HepG2 (cell line): ENCODE data around the gene SHISA5. TPM values are rescaled to one million over a fixed set of nuclear protein-coding genes. Genes with fewer than 3 reads are reported as not detected.

Experiments used
- ATAD3A ChIP-seq: sonication (generic); formaldehyde crosslinking; IDR thresholded peaks from 2 replicates; pipeline ENCODE4 v1.4.0; 2020; ENCODE audit warnings: missing genetic modification reagents
- DNMT3B ChIP-seq: conservative IDR thresholded peaks from 2 replicates; pipeline ENCODE4 v1.6.1; 2016; ENCODE audit warnings: missing biosample characterization, control low read depth
- GMEB2 ChIP-seq: IDR thresholded peaks from 2 replicates; pipeline ENCODE4 v1.6.1; 2016; ENCODE audit warnings: missing biosample characterization, missing genetic modification reagents, low read depth
- KLF11 ChIP-seq: IDR thresholded peaks from 2 replicates; pipeline ENCODE4 v1.6.1; 2016; ENCODE audit warnings: missing compliant biosample characterization
- POLR2AphosphoS5 ChIP-seq: IDR thresholded peaks from 2 replicates; pipeline ENCODE4 v1.6.1; 2012; ENCODE audit warnings: low read depth, low read length
- RERE ChIP-seq: IDR thresholded peaks from 2 replicates; pipeline ENCODE4 v1.6.1; 2016; ENCODE audit warnings: low read depth, missing genetic modification reagents, missing compliant biosample characterization
- REST ChIP-seq, 2 experiments: IDR thresholded peaks; 2 replicates each; pipeline ENCODE4 v1.6.1; 2011 to 2012; ENCODE audit warnings: low read length in 2 of 2, borderline replicate concordance in 1 of 2, low read depth in 1 of 2, mild to moderate bottlenecking in 1 of 2, moderate library complexity in 1 of 2
- SP1 ChIP-seq, 2 experiments: fragments of 450-650 bp in 1 of 2; sonication (generic) in 1 of 2; formaldehyde crosslinking in 1 of 2; IDR thresholded peaks; 2 replicates each; pipeline versions ENCODE4 v1.4.0 to v1.6.1; 2016 to 2020; ENCODE audit warnings: missing genetic modification reagents in 1 of 2
- TFDP2 ChIP-seq: sonication (generic); formaldehyde crosslinking; IDR thresholded peaks from 2 replicates; pipeline ENCODE4 v1.4.0; 2020; ENCODE audit warnings: missing genetic modification reagents
- ZNF484 ChIP-seq: sonication (generic); formaldehyde crosslinking; IDR thresholded peaks from 2 replicates; pipeline ENCODE4 v1.5.1; 2020; ENCODE audit warnings: mild to moderate bottlenecking, low read depth, missing genetic modification reagents, borderline replicate concordance
- ZNF768 ChIP-seq: sonication (generic); formaldehyde crosslinking; IDR thresholded peaks from 2 replicates; pipeline ENCODE4 v1.4.0; 2020; ENCODE audit warnings: missing genetic modification reagents
- ZNF800 ChIP-seq: sonication (generic); formaldehyde crosslinking; IDR thresholded peaks from 2 replicates; pipeline ENCODE4 v1.4.0; 2020; ENCODE audit warnings: missing genetic modification reagents
- ZSCAN31 ChIP-seq: sonication (generic); formaldehyde crosslinking; IDR thresholded peaks from 2 replicates; pipeline ENCODE4 v1.5.0; 2020; ENCODE audit warnings: low read depth, mild to moderate bottlenecking, missing genetic modification reagents
- polyA plus RNA-seq, 8 experiments: library from polyadenylated mRNA; depleted of rRNA in 3 of 8; stranded (reverse) in 7 of 8; unstranded in 1 of 8; fragments of >200 nt; fragmentation: Illumina TruSeq in 4 of 8; extraction: Trizol in 4 of 8; gene quantifications; 2 replicates each; pipeline versions ENCODE4 v1.2.1 to v1.2.3, GENCODE V29; 2011 to 2016; ENCODE audit warnings: low read depth in 4 of 8, missing spikeins in 1 of 8, mixed read lengths in 1 of 8; ENCODE audit not compliant: insufficient read depth in 1 of 8
- total RNA-seq, 5 experiments: library from RNA; depleted of rRNA; stranded (reverse); fragments of >200 nt; fragmentation: Illumina TruSeq; extraction: Trizol; gene quantifications; 2 replicates each; pipeline ENCODE4 v1.2.3, GENCODE V29; 2016; ENCODE audit warnings: low read depth in 1 of 5

Gene SHISA5
- total and polyA plus RNA-seq, 2 of the 13 experiments (the other 11 are each of a cell fraction or from before 2014, with no cell fraction given), result 75.8 to 91.4 TPM

GRCh38 chr3:48428572-48429316 is 75.2 kb downstream of the SHISA5 start (continued):
- TF ChIP-seq GMEB2, result no peak
- no peak for TF ChIP-seq ZNF768 (CRISPR knock-in tag)
- TF ChIP-seq RERE (CRISPR knock-in tag), result no peak
- TF ChIP-seq REST (IDR thresholded peaks at IDR 0.05; ENCODE audit: borderline replicate concordance in 1 of 2, low read depth in 1 of 2, low read length in 2 of 2), result no peak
- TF ChIP-seq ZNF484 (CRISPR knock-in tag), result no peak
- TF ChIP-seq ATAD3A, result no peak
- no peak for TF ChIP-seq DNMT3B (CRISPR knock-in tag)
- TF ChIP-seq ZNF800, result no peak
- TF ChIP-seq ZSCAN31 (CRISPR knock-in tag), result peak; percentile 45; the same call in 1 of the 2 replicates
- TF ChIP-seq TFDP2, result 0 out of 2 replicates have a peak, but pooled peaks have one; percentile 28
- no peak for TF ChIP-seq SP1 (IDR thresholded peaks at IDR 0.05)
- no peak for TF ChIP-seq SP1 (CRISPR knock-in tag; IDR thresholded peaks at IDR 0.05)
- no peak for TF ChIP-seq KLF11 (CRISPR knock-in tag)
- peak; percentile 69 for TF ChIP-seq POLR2AphosphoS5
